Lower leg skin (tissue), 3 donors: Measurements from ENCODE around the gene HES3.

Experiments used
- CTCF ChIP-seq, 3 donors: fragments of 450-650 bp; IDR thresholded peaks; one replicate each; pipeline ENCODE4 v1.5.1; 2016; ENCODE audit warnings: antibody characterized with exemption in 3 of 3, mild to moderate bottlenecking in 3 of 3, moderate library complexity in 2 of 3
- POLR2A ChIP-seq, 2 donors: fragments of 450-650 bp; IDR thresholded peaks; one replicate each; pipeline ENCODE4 v1.6.1; 2016 to 2017; ENCODE audit warnings: antibody characterized with exemption in 2 of 2, mild to moderate bottlenecking in 1 of 2, moderate library complexity in 1 of 2

DNA sequence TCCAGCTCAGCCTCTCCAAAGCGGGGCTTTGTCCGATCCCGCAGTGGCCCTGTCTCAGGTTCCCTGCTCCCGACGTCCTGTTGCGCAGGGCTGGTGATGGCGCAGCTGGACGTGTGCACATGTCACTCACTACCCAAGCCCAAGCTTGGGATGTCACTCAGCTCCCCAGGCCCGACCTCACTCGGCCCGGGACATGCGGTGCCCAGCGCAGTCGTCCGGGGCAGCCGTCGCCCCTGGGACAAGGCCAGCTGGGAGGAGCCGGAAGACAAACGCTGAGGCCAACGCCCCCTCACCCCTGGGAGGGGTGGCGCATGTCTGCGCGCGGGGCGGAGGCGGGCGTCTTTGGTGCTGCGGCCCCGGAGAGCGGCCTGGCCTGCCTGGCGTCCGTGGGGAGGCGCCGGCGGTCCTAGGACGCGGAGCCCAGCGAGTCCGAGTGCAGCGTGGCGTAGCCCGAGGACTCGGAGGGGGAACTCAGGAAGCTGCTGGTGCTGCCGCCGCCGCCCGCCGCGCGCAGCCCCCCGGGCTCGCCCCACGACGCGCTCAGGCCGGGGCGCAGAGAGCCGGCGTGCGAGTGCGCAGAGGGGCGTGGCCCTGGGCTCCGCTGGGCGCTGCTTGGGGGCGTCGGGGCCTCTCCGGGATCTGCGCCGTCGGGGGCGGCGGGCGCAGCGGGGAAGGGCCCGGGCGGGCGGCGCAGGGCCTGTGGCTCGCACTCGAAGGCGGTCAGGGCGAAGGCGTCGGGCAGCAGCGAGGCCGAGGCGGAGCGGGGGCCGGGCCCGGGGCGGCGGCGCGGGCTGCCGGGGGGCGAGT, 5.2 kb downstream of the HES3 start:
- TF ChIP-seq CTCF (IDR thresholded peaks at IDR 0.05), result no peak
- no peak for TF ChIP-seq POLR2A (IDR thresholded peaks at IDR 0.05)
